GM21717 (cell line): ENCODE measurements around the gene EPGN.

ENCODE experiments used
- ATAC-seq: cut with Tn5 transposase; IDR thresholded peaks from one replicate; pipeline ENCODE4 v1.9.1; 2021; ENCODE audit warnings: mild to moderate bottlenecking, moderate library complexity; ENCODE audit not compliant: unreplicated experiment

EPGN gene

GRCh38 chr4:74307170-74307569 is 1.1 kb upstream of the EPGN start:
- no peak for ATAC-seq

- ATAC-seq: no peak
These were observed 953 bp downstream of the EPGN start for GRCh38 chr4:74309223-74309622.

- ATAC-seq: peak; percentile 70
These were observed 3.5 kb downstream of the EPGN start for GRCh38 chr4:74311696-74312313.

GRCh38 chr4:74314329-74314728 is 6.1 kb downstream of the EPGN start:
- ATAC-seq: no peak

GRCh38 chr4:74314944-74315343 is 6.7 kb downstream of the EPGN start:
- ATAC-seq: no peak

- ATAC-seq: no peak
These were observed 7.1 kb downstream of the EPGN start for GRCh38 chr4:74315376-74315775.

GRCh38 chr4:74316397-74316796 is 8.1 kb downstream of the EPGN start:
- no peak for ATAC-seq

GRCh38 chr4:74317616-74318246 is 9.5 kb downstream of the EPGN start:
- no peak for ATAC-seq

- no peak for ATAC-seq
These were observed 10.0 kb downstream of the EPGN start for GRCh38 chr4:74318276-74318675.

- ATAC-seq: no peak
These were observed 11.2 kb downstream of the EPGN start for GRCh38 chr4:74319470-74319869.

GRCh38 chr4:74320559-74321118 is 12.4 kb downstream of the EPGN start:
- peak; percentile 80 for ATAC-seq

GRCh38 chr4:74322301-74322700 is 14.0 kb downstream of the EPGN start:
- ATAC-seq: no peak

GRCh38 chr4:74323663-74324062 is 15.4 kb downstream of the EPGN start:
- no peak for ATAC-seq

- no peak for ATAC-seq
These were observed 16.0 kb downstream of the EPGN start for GRCh38 chr4:74324262-74324661.

- ATAC-seq: no peak
These were observed 17.6 kb downstream of the EPGN start for GRCh38 chr4:74325886-74326285.

- ATAC-seq: no peak
These were observed 19.5 kb downstream of the EPGN start for GRCh38 chr4:74327762-74328161.

GRCh38 chr4:74328501-74328900 is 20.2 kb downstream of the EPGN start:
- no peak for ATAC-seq

- no peak for ATAC-seq
These were observed 21.0 kb downstream of the EPGN start for GRCh38 chr4:74329307-74329706.

- no peak for ATAC-seq
These were observed 22.1 kb downstream of the EPGN start for GRCh38 chr4:74330295-74330750.

- no peak for ATAC-seq
These were observed 23.0 kb downstream of the EPGN start for GRCh38 chr4:74331252-74331651.

GRCh38 chr4:74331944-74332343 is 23.7 kb downstream of the EPGN start:
- no peak for ATAC-seq

GRCh38 chr4:74334636-74335035 is 26.4 kb downstream of the EPGN start:
- no peak for ATAC-seq
